ENCODE results near the gene ANKRD28.

Gene ANKRD28

GRCh38 chr3:15808679-15809310 is 11.0 kb upstream of the ANKRD28 start:
- CTCF ChIA-PET, result interaction anchor here (0.7 to 2.8 kb wide), 6 partner anchors 11 to 439 kb away, joined by 3 to 12 read pairs (median 3); partner anchors contain the start of gene ANKRD28
- DNase-seq (ENCODE audit: extremely low spot score), result no peak

DNA sequence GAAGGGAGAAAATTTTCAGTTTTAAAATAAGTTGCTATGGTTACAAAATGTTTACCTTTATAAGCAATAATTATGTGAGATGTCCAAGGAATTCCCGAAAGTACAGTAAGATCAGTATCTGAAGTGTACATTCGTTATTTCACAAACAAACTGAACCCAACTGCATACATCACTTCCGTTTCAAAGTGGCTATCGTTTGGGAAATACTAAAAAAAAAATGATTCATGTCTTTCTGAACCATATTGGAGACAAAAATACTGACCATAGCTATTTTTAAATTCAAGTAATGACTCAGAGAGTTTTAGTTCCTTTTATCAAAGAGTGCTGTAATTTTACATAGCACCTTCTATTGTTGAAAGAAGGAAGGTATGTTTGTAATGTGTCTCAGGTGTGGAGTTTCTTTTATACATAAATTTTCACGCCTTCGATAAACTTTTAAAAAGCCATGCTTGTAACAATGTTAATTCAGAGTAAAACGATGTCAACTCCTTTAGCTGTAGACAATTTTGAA is 8.0 kb upstream of the ANKRD28 start:
- TF ChIP-seq, protein P1, sequence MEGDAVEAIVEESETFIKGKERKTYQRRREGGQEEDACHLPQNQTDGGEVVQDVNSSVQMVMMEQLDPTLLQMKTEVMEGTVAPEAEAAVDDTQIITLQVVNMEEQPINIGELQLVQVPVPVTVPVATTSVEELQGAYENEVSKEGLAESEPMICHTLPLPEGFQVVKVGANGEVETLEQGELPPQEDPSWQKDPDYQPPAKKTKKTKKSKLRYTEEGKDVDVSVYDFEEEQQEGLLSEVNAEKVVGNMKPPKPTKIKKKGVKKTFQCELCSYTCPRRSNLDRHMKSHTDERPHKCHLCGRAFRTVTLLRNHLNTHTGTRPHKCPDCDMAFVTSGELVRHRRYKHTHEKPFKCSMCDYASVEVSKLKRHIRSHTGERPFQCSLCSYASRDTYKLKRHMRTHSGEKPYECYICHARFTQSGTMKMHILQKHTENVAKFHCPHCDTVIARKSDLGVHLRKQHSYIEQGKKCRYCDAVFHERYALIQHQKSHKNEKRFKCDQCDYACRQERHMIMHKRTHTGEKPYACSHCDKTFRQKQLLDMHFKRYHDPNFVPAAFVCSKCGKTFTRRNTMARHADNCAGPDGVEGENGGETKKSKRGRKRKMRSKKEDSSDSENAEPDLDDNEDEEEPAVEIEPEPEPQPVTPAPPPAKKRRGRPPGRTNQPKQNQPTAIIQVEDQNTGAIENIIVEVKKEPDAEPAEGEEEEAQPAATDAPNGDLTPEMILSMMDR (IDR thresholded peaks at IDR 0.05; ENCODE audit: control extremely low read depth, extremely low read depth, low read depth, missing control alignments), result no peak
- POLR2A ChIA-PET, result interaction anchor here (1.3 kb wide), 1 partner anchor 13 kb away, joined by 6 read pairs; no protein-coding TSS in a partner anchor
- peak; percentile 45 for DNase-seq (ENCODE audit: extremely low spot score)
- CTCF ChIA-PET, result interaction anchor here (1.3 to 1.7 kb wide), 2 partner anchors 47 to 175 kb away, joined by 3 to 7 read pairs; no protein-coding TSS in a partner anchor

More at GRCh38 chr3:15808679-15809310, 11.0 kb upstream of the ANKRD28 start:
- POLR2A ChIA-PET, result no interaction called here
- TF ChIP-seq, protein P1 (IDR thresholded peaks at IDR 0.05; ENCODE audit: control extremely low read depth, extremely low read depth, low read depth, missing control alignments), result no peak

- ChIA-PET POLR2A (no interaction called here), CTCF (no interaction called here)
- no peak for DNase-seq (ENCODE audit: extremely low spot score)
- TF ChIP-seq, protein P1 (IDR thresholded peaks at IDR 0.05; ENCODE audit: control extremely low read depth, extremely low read depth, low read depth, missing control alignments), result no peak
Measured at GRCh38 chr3:15804553-15805095, 6.8 kb upstream of the ANKRD28 start.

DNA sequence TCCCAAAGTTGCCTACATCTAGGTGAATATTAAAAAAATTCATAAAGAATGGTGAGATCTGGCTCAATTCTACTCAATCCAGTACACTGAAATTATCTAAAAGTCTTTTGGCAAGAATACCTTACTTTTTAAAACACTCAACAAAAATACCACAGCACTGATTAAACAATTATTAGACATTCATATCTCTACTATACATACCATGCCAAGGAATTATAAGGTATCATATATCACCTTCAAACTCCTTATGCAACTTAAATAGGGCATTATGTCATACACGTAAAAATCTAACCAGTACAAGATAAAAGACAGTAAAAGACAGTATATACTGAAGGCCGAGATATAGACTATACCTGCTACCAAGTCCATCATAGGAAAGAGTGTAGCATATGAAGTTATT is 6.1 kb upstream of the ANKRD28 start:
- DNase-seq (ENCODE audit: extremely low spot score), result no peak
- POLR2A ChIA-PET, result no interaction called here
- TF ChIP-seq, protein P1 (IDR thresholded peaks at IDR 0.05; ENCODE audit: control extremely low read depth, extremely low read depth, low read depth, missing control alignments), result no peak
- CTCF ChIA-PET, result interaction anchor here (3.2 kb wide), 1 partner anchor 8 kb away, joined by 15 read pairs; no protein-coding TSS in a partner anchor

GRCh38 chr3:15801298-15801697 is 3.5 kb upstream of the ANKRD28 start:
- POLR2A ChIA-PET, result no interaction called here
- CTCF ChIA-PET, result interaction anchor here (0.8 to 3.2 kb wide), 5 partner anchors 10 to 36 kb away, joined by 3 to 15 read pairs (median 4); no protein-coding TSS in a partner anchor
- DNase-seq (ENCODE audit: extremely low spot score), result no peak
- TF ChIP-seq, protein P1 (IDR thresholded peaks at IDR 0.05; ENCODE audit: control extremely low read depth, extremely low read depth, low read depth, missing control alignments), result no peak

- TF ChIP-seq, protein P1 (IDR thresholded peaks at IDR 0.05; ENCODE audit: control extremely low read depth, extremely low read depth, low read depth, missing control alignments), result no peak
- CTCF ChIA-PET, result interaction anchor here (0.8 to 3.2 kb wide), 5 partner anchors 9 to 36 kb away, joined by 3 to 15 read pairs (median 4); no protein-coding TSS in a partner anchor
Measured at GRCh38 chr3:15800780-15801179, 3.0 kb upstream of the ANKRD28 start.

More at GRCh38 chr3:15800780-15801179, 3.0 kb upstream of the ANKRD28 start:
- no peak for DNase-seq (ENCODE audit: extremely low spot score)
- POLR2A ChIA-PET, result no interaction called here

Data from GM10248 (cell line).